NT2/D1 (cell line): ENCODE results near the gene ZNF565.

Experiments
- SUZ12 ChIP-seq: IDR thresholded peaks from 2 replicates; pipeline ENCODE4 v1.6.1; 2011; ENCODE audit not compliant: insufficient read length, insufficient read depth; ENCODE audit errors: extremely low read depth
- YY1 ChIP-seq: IDR thresholded peaks from 2 replicates; pipeline ENCODE4 v1.6.1; 2011; ENCODE audit not compliant: insufficient read length, insufficient read depth
- ZNF274 ChIP-seq: IDR thresholded peaks from 2 replicates; pipeline ENCODE4 v1.6.1; 2011; ENCODE audit warnings: mild to moderate bottlenecking, low read depth, low read length

DNA sequence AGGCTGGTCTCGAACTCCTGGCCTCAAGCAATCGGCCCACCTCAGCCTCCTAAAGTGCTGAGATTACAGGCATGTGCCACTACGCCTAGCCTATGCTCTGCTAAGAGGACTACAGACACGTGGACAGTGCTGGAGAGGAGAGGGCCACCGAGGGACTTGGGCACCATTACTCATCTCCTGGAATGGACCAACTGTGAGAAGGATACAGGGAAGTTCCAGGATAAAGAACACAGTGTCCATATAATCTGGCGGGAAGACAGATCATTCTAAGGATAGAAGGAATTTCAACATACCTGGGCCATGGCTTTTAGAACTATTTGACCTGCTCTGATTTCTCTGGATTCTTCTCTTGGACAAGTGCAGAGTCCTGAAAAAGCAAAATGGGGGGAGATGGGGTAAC, 12.8 kb downstream of the ZNF565 start:
- TF ChIP-seq YY1 (no peak), ZNF274 (no peak), SUZ12 (no peak)
